A673 (cell line): ENCODE data around the gene NXF1. TPM values are rescaled to one million over a fixed set of nuclear protein-coding genes. Genes with fewer than 3 reads are reported as not detected.

Experiments used
- BruUV-seq: library from RNA; stranded (reverse); fragments of 400-500 nt; replicated peaks from 2 replicates; lab custom pipeline; 2021; lab: Mats Ljungman, UMichigan
- CTCF ChIA-PET: fragments of 300-600 bp; sonication (Branson Sonifier 250); formaldehyde crosslinking; loops from one replicate; lab custom pipeline; 2022; ENCODE audit warnings: antibody characterized with exemption; lab: Charles Lee
- POLR2A ChIA-PET: fragments of 300-600 bp; sonication (Branson Sonifier 250); formaldehyde crosslinking; loops from one replicate; lab custom pipeline; 2022; ENCODE audit warnings: antibody characterized with exemption; ENCODE audit not compliant: low non-redundant PET; lab: Charles Lee
- DNase-seq: peaks from one replicate; pipeline ENCODE4 v3.0.0-alpha.2; 2015; ENCODE audit warnings: low spot score
- H3K27ac ChIP-seq: fragments of 200-600 bp; sonication (generic); 2 replicates; pipeline ENCODE4 v1.5.1; 2016; ENCODE audit warnings: mixed run types, low read depth, mild to moderate bottlenecking, mixed read lengths, antibody characterized with exemption, low read length; ENCODE audit not compliant: poor library complexity, severe bottlenecking
- H3K27me3 ChIP-seq: fragments of 200-600 bp; sonication (generic); replicated peaks from 2 replicates; pipeline ENCODE4 v1.6.1; 2017; ENCODE audit warnings: mixed run types, low read depth, mild to moderate bottlenecking, mixed read lengths, antibody characterized with exemption, low read length; ENCODE audit not compliant: insufficient read depth, poor library complexity
- H3K36me3 ChIP-seq: fragments of 200-600 bp; sonication (generic); 2 replicates; pipeline ENCODE4 v1.6.1; 2016; ENCODE audit warnings: mixed run types, mild to moderate bottlenecking, mixed read lengths, antibody characterized with exemption, low read length; ENCODE audit not compliant: insufficient read depth, poor library complexity, severe bottlenecking
- H3K4me1 ChIP-seq: fragments of 200-600 bp; sonication (generic); 2 replicates; pipeline ENCODE4 v1.6.1; 2017; ENCODE audit warnings: mixed run types, mild to moderate bottlenecking, mixed read lengths, antibody characterized with exemption, low read length; ENCODE audit not compliant: insufficient read depth, poor library complexity, severe bottlenecking
- H3K4me3 ChIP-seq: fragments of 200-600 bp; sonication (generic); 2 replicates; pipeline ENCODE4 v1.5.1; 2016; ENCODE audit warnings: low read depth, mixed run types, mild to moderate bottlenecking, mixed read lengths, low read length; ENCODE audit not compliant: poor library complexity, severe bottlenecking
- H3K9me3 ChIP-seq: fragments of 200-600 bp; sonication (generic); 2 replicates; pipeline ENCODE4 v1.6.1; 2016; ENCODE audit warnings: mixed run types, low read depth, mild to moderate bottlenecking, mixed read lengths, antibody characterized with exemption, low read length; ENCODE audit not compliant: poor library complexity, severe bottlenecking
- EZH2 ChIP-seq: fragments of 200-600 bp; sonication (generic); IDR thresholded peaks from 2 replicates; pipeline ENCODE4 v1.6.1; 2017; ENCODE audit warnings: borderline replicate concordance, low read depth, mild to moderate bottlenecking, mixed read lengths, antibody characterized with exemption, low read length; ENCODE audit not compliant: poor library complexity, severe bottlenecking
- intact Hi-C: fragments of 100-400 bp; cut with micrococcal nuclease; formaldehyde crosslinking; loops from one replicate; pipeline ENCODE4 v1.10.0; 2022; ENCODE audit not compliant: unreplicated experiment
- total RNA-seq: library from RNA; stranded (reverse); gene quantifications from 2 replicates; pipeline ENCODE4 v1.2.3, GENCODE V29; 2021
- TF ChIP-seq, protein P1 (sequence below): fragments of 300-800, 200-600 bp; sonication (generic); conservative IDR thresholded peaks from 2 replicates; pipeline ENCODE4 v1.5.1; 2017; ENCODE audit warnings: low read depth, mild to moderate bottlenecking, antibody characterized with exemption, low read length, moderate library complexity, mixed read lengths

The NXF1 gene
- total RNA-seq, 1 experiment from 2014 or later: 82.0 TPM

DNA sequence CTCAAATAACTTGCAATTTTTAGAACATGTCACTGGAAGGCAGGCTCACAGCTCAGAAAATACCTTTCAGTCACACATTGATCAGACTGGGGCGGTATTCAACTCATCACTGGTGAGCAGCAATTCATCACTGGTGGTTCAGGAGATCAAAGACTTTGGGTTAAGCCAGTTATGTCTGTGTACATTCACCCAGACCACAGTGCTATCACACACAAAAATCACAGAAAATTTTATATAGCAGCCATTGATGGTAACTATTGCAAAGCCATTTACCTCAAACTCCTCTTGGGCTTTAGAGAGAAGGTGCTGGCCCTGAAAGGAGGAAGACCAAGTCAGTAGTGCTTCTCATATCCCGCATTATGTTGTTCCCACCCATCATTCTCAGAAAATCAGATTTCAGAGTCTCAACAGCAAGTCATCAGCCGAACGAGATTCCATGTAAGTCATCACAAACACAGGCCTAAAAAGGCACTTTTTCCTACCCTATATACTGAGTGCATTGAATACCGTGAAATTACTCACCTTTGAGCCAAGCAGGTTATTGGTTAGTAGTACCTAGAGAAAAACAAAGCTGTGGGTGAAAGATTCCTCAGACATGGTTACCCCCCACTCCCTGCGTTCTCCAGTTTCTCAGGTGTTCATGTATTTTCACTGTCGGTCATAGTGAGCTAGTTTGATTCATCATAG, 48.2 kb upstream of the NXF1 start:
- ChIA-PET POLR2A (interaction anchor here (0.6 to 3.6 kb wide), 4 partner anchors 12 to 500 kb away, joined by 5 to 27 read pairs (median 7); partner anchors contain the start of gene HNRNPUL2), CTCF (no interaction called here)
- intact Hi-C loops: loop anchor here (10.0 kb wide), 1 partner anchor 259 kb away; the partner anchor contains the start of gene TUT1
- peak overlapping the region; percentile 70 for H3K4me3 ChIP-seq
- no peaks in the 10 kb centered on the region for H3K27me3 ChIP-seq
- no peak for DNase-seq
- no peaks in the 10 kb centered on the region for H3K9me3 ChIP-seq
- H3K27ac ChIP-seq: peak overlapping the region; percentile 92
- BruUV-seq: no TSS peak
- TF ChIP-seq, protein P1, sequence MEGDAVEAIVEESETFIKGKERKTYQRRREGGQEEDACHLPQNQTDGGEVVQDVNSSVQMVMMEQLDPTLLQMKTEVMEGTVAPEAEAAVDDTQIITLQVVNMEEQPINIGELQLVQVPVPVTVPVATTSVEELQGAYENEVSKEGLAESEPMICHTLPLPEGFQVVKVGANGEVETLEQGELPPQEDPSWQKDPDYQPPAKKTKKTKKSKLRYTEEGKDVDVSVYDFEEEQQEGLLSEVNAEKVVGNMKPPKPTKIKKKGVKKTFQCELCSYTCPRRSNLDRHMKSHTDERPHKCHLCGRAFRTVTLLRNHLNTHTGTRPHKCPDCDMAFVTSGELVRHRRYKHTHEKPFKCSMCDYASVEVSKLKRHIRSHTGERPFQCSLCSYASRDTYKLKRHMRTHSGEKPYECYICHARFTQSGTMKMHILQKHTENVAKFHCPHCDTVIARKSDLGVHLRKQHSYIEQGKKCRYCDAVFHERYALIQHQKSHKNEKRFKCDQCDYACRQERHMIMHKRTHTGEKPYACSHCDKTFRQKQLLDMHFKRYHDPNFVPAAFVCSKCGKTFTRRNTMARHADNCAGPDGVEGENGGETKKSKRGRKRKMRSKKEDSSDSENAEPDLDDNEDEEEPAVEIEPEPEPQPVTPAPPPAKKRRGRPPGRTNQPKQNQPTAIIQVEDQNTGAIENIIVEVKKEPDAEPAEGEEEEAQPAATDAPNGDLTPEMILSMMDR: no peak
- no peak for TF ChIP-seq EZH2
- H3K4me1 ChIP-seq: peaks cover 8% of the 10 kb centered on the region
- peaks cover 42% of the 10 kb centered on the region for H3K36me3 ChIP-seq

DNA sequence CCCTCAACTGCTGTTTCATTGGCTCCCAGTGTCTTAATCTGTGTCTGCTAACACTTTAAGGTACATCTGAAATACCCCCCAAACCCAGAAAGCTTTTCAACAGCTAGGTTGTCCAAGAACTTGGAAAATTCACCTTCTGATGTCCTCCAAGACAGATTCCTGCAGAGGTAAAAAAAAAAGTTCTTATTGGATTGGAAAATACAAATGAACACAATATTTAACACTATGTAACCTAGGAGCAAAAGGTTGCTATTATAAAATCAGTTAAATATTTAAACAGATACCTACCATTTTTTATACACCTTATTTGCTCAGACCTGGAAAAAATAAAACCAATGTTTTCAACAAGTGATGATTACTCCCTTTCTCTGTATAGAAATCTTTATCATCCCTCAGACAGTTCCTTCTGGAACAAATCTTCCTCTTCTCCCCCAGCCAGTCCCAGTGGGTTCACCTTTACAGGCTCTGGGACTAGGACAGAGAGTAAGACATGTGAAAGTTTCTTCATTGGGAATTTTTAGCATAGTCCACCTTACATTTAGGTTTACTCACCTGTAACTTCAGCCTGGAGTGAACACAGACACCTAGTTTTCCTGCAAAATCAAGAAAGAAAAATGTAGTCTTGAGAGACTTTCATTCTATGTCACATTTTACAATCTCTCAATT, 47.4 kb upstream of the NXF1 start:
- intact Hi-C loops: loop anchor here (10.0 kb wide), 1 partner anchor 258 kb away; the partner anchor contains the start of gene TUT1
- BruUV-seq: no TSS peak
- Histone ChIP-seq H3K36me3 (peaks cover 42% of the 10 kb centered on the region), H3K27me3 (no peaks in the 10 kb centered on the region), H3K4me3 (peak overlapping the region; percentile 70), H3K27ac (peak overlapping the region; percentile 22), H3K4me1 (peaks cover 8% of the 10 kb centered on the region), H3K9me3 (no peaks in the 10 kb centered on the region)
- no peak for TF ChIP-seq EZH2
- TF ChIP-seq, protein P1: no peak
- POLR2A ChIA-PET: interaction anchor here (1.1 to 2.0 kb wide), 2 partner anchors 11 to 29 kb away, joined by 3 to 9 read pairs; no protein-coding TSS in a partner anchor
- DNase-seq: no peak
- CTCF ChIA-PET: no interaction called here

GRCh38 chr11:62851807-62852522, 46.7 kb upstream of the NXF1 start:
- Histone ChIP-seq H3K36me3 (peaks cover 42% of the 10 kb centered on the region), H3K4me1 (peaks cover 8% of the 10 kb centered on the region), H3K9me3 (no peaks in the 10 kb centered on the region), H3K27me3 (no peaks in the 10 kb centered on the region), H3K4me3 (peak overlapping the region; percentile 70), H3K27ac (peak overlapping the region; percentile 9)
- no peak for DNase-seq
- intact Hi-C loops: loop anchor here (10.0 kb wide), 1 partner anchor 257 kb away; the partner anchor contains the start of gene TUT1
- CTCF ChIA-PET: no interaction called here
- no peak for TF ChIP-seq EZH2
- no TSS peak for BruUV-seq
- POLR2A ChIA-PET: interaction anchor here (1.1 to 2.0 kb wide), 2 partner anchors 11 to 30 kb away, joined by 3 to 9 read pairs; no protein-coding TSS in a partner anchor
